Measurements from ENCODE around the gene DYNC1LI1. TPM values are rescaled to one million over a fixed set of nuclear protein-coding genes. Genes with fewer than 3 reads are reported as not detected.

Gene DYNC1LI1
- total and polyA plus RNA-seq, 2 experiments from 2014 or later = 40.8 to 56.4 TPM

GRCh38 chr3:32595323-32595722, 24.7 kb upstream of the DYNC1LI1 start:
- Histone ChIP-seq H3K9me3 (ENCODE audit: low read depth) (no peaks in the 10 kb centered on the region), H3K36me3 (replicated peaks; ENCODE audit: insufficient read depth, low read depth) (no peaks in the 10 kb centered on the region), H3K4me1 (ENCODE audit: insufficient read depth) (no peaks in the 10 kb centered on the region), H3K27ac (no peak overlapping the region), H3K79me2 (no peaks in the 10 kb centered on the region), H3K9me2 (replicated peaks; ENCODE audit: insufficient read depth) (no peaks in the 10 kb centered on the region), H3K4me3 (no peak overlapping the region), H2AFZ (no peak overlapping the region), H3K27me3 (no peaks in the 10 kb centered on the region), H4K20me1 (ENCODE audit: insufficient read depth, poor library complexity, severe bottlenecking) (no peaks in the 10 kb centered on the region), H3K4me2 (no peak overlapping the region)
- no peak for DNase-seq (ENCODE audit: low spot score)
- TF ChIP-seq EZH2phosphoT487 (IDR thresholded peaks at IDR 0.05; ENCODE audit: low read depth, severe bottlenecking, unreplicated experiment) (no peak), CTCF (IDR thresholded peaks at IDR 0.05; ENCODE audit: poor library complexity) (no peak), EZH2 (IDR thresholded peaks at IDR 0.05; ENCODE audit: borderline replicate concordance) (no peak)
- WGBS (ENCODE audit: low lambda C conversion rate, missing lambda C conversion rate) = 74% methylated on average over 2 of the region's 2 CpGs

GRCh38 chr3:32593903-32594525, 23.4 kb upstream of the DYNC1LI1 start:
- Histone ChIP-seq H3K9me2 (replicated peaks; ENCODE audit: insufficient read depth) (no peaks in the 10 kb centered on the region), H3K9me3 (ENCODE audit: low read depth) (no peaks in the 10 kb centered on the region), H3K4me3 (no peak overlapping the region), H3K36me3 (replicated peaks; ENCODE audit: insufficient read depth, low read depth) (no peaks in the 10 kb centered on the region), H3K4me2 (no peak overlapping the region), H2AFZ (no peak overlapping the region), H3K79me2 (no peaks in the 10 kb centered on the region), H3K27me3 (no peaks in the 10 kb centered on the region), H4K20me1 (ENCODE audit: insufficient read depth, poor library complexity, severe bottlenecking) (no peaks in the 10 kb centered on the region), H3K27ac (no peak overlapping the region), H3K4me1 (ENCODE audit: insufficient read depth) (no peaks in the 10 kb centered on the region)
- WGBS (ENCODE audit: low lambda C conversion rate, missing lambda C conversion rate) = 87% methylated on average over 4 of the region's 4 CpGs
- no peak for DNase-seq (ENCODE audit: low spot score)
- no peak for TF ChIP-seq CTCF (IDR thresholded peaks at IDR 0.05; ENCODE audit: poor library complexity)

GRCh38 chr3:32592696-32593353, 22.2 kb upstream of the DYNC1LI1 start:
- no peaks in the 10 kb centered on the region for H3K4me1 ChIP-seq (ENCODE audit: insufficient read depth)
- no peaks in the 10 kb centered on the region for H3K27me3 ChIP-seq
- H3K9me3 ChIP-seq (ENCODE audit: low read depth) = no peaks in the 10 kb centered on the region
- no peaks in the 10 kb centered on the region for H3K9me2 ChIP-seq (replicated peaks; ENCODE audit: insufficient read depth)
- 53% methylated on average over 28 of the region's 28 CpGs for WGBS (ENCODE audit: low lambda C conversion rate, missing lambda C conversion rate)
- H2AFZ ChIP-seq = no peak overlapping the region
- no peak overlapping the region for H3K4me2 ChIP-seq
- H3K36me3 ChIP-seq (replicated peaks; ENCODE audit: insufficient read depth, low read depth) = no peaks in the 10 kb centered on the region
- H3K27ac ChIP-seq = no peak overlapping the region
- no peak for TF ChIP-seq CTCF (IDR thresholded peaks at IDR 0.05; ENCODE audit: poor library complexity)
- no peak for TF ChIP-seq EZH2 (IDR thresholded peaks at IDR 0.05; ENCODE audit: borderline replicate concordance)
- no peak for TF ChIP-seq EZH2phosphoT487 (IDR thresholded peaks at IDR 0.05; ENCODE audit: low read depth, severe bottlenecking, unreplicated experiment)
- no peaks in the 10 kb centered on the region for H3K79me2 ChIP-seq
- no peaks in the 10 kb centered on the region for H4K20me1 ChIP-seq (ENCODE audit: insufficient read depth, poor library complexity, severe bottlenecking)
- DNase-seq (ENCODE audit: low spot score) = no peak
- no peak overlapping the region for H3K4me3 ChIP-seq

Measured in hepatocyte (in vitro differentiated cells).